GM12801 (cell line): Measurements from ENCODE around the gene SLC4A5.

Experiments
- CTCF ChIP-seq: IDR thresholded peaks from one replicate; pipeline ENCODE4 v1.5.1; 2011; ENCODE audit warnings: control low read depth; ENCODE audit not compliant: insufficient read length; ENCODE audit errors: extremely low read depth

Gene SLC4A5

GRCh38 chr2:74293191-74293991 is 49.8 kb downstream of the SLC4A5 start:
- no peak for TF ChIP-seq CTCF

- TF ChIP-seq CTCF, result no peak
Measured at GRCh38 chr2:74292751-74293150, 50.5 kb downstream of the SLC4A5 start.

GRCh38 chr2:74291886-74292621 is 51.2 kb downstream of the SLC4A5 start:
- no peak for TF ChIP-seq CTCF

GRCh38 chr2:74291218-74291544 is 52.0 kb downstream of the SLC4A5 start:
- no peak for TF ChIP-seq CTCF

- TF ChIP-seq CTCF, result no peak
Measured at GRCh38 chr2:74290466-74291217, 52.6 kb downstream of the SLC4A5 start.

GRCh38 chr2:74290066-74290465 is 53.1 kb downstream of the SLC4A5 start:
- TF ChIP-seq CTCF, result no peak

GRCh38 chr2:74286725-74287124 is 56.5 kb downstream of the SLC4A5 start:
- TF ChIP-seq CTCF, result no peak
